B cell (primary cell): Measurements from ENCODE around the gene PARG. TPM values are rescaled to one million over a fixed set of nuclear protein-coding genes. Genes with fewer than 3 reads are reported as not detected.
"Not testable (repeated sequence)": the region's sequence is repeated elsewhere in the genome, so short reads cannot be mapped to it uniquely, and the experiment has no call there.

Experiments
- ATAC-seq: fragments of 200-7000 bp; cut with Tn5 transposase; one replicate; pipeline ENCODE4 v1.10.0; 2021; ENCODE audit warnings: low read depth, mild to moderate bottlenecking, moderate number of reproducible peaks, moderate library complexity
- CTCF ChIA-PET: fragments of 350-600 bp; sonication (Branson Sonifier 250); formaldehyde crosslinking; loops from one replicate; lab custom pipeline; 2021; ENCODE audit warnings: antibody characterized with exemption, inconsistent platforms; lab: Charles Lee
- POLR2A ChIA-PET: fragments of 350-600 bp; sonication (Branson Sonifier 250); formaldehyde crosslinking; loops from one replicate; lab custom pipeline; 2021; ENCODE audit warnings: antibody characterized with exemption; lab: Charles Lee
- DNase-seq: peaks from one replicate; pipeline ENCODE4 v3.0.0; 2013
- H2AFZ ChIP-seq: 2 replicates; pipeline ENCODE4 v1.6.1; 2012; ENCODE audit warnings: mild to moderate bottlenecking, low read depth, low read length; ENCODE audit not compliant: insufficient read depth, poor library complexity, severe bottlenecking
- H3K27ac ChIP-seq, 2 donors: 1 replicate in 1 of 2; 2 replicates in 1 of 2; pipeline ENCODE4 v1.5.1; 2012 to 2013; ENCODE audit warnings: low read length in 2 of 2, mild to moderate bottlenecking in 2 of 2, moderate library complexity in 1 of 2
- H3K27me3 ChIP-seq, 4 experiments: fragments of 200-600 bp in 1 of 4; sonication (generic) in 1 of 4; replicated peaks in 1 of 4; 1 replicate in 2 of 4; 2 replicates in 2 of 4; pipeline versions ENCODE4 v1.6.1 to v1.7.0; 2013 to 2016; ENCODE audit warnings: low read length in 3 of 4, mild to moderate bottlenecking in 2 of 4, mixed read lengths in 1 of 4, moderate library complexity in 1 of 4; ENCODE audit not compliant: insufficient read depth in 4 of 4, control insufficient read depth in 3 of 4; ENCODE audit errors: control extremely low read depth in 1 of 4
- H3K36me3 ChIP-seq, 2 experiments: replicated peaks in 1 of 2; 1 replicate in 1 of 2; 2 replicates in 1 of 2; pipeline versions ENCODE4 v1.6.1 to v1.7.1; 2013; ENCODE audit warnings: low read length in 1 of 2; ENCODE audit not compliant: insufficient read depth in 2 of 2, control insufficient read depth in 1 of 2; ENCODE audit errors: control extremely low read depth in 1 of 2, extremely low read depth in 1 of 2
- H3K4me1 ChIP-seq, 2 donors: fragments of 200-600 bp in 1 of 2; sonication (generic) in 1 of 2; 1 replicate in 1 of 2; 2 replicates in 1 of 2; pipeline versions ENCODE4 v1.5.1 to v1.6.1; 2013 to 2017; ENCODE audit warnings: low read length in 2 of 2; ENCODE audit not compliant: control insufficient read depth in 2 of 2, insufficient read depth in 2 of 2
- H3K4me2 ChIP-seq: replicated peaks from 2 replicates; pipeline ENCODE3; 2012; ENCODE audit warnings: mild to moderate bottlenecking, low read depth, low read length; ENCODE audit not compliant: poor library complexity, severe bottlenecking
- H3K4me3 ChIP-seq, 5 experiments: fragments of 200-600 bp in 1 of 5; sonication (generic) in 1 of 5; 1 replicate in 3 of 5; 2 replicates in 2 of 5; pipeline versions ENCODE4 v1.5.1 to v1.7.0; 2011 to 2016; ENCODE audit warnings: low read length in 4 of 5, mild to moderate bottlenecking in 4 of 5, low read depth in 2 of 5, control low read depth in 1 of 5, moderate library complexity in 1 of 5; ENCODE audit not compliant: insufficient read depth in 1 of 5; ENCODE audit errors: control extremely low read depth in 1 of 5, extremely low read depth in 1 of 5
- H3K79me2 ChIP-seq: fragments of 200-600 bp; sonication (generic); one replicate; pipeline ENCODE4 v1.6.0; 2016; ENCODE audit warnings: low read length; ENCODE audit not compliant: control insufficient read depth, insufficient read depth
- H3K9ac ChIP-seq: fragments of 200-600 bp; sonication (generic); 2 replicates; pipeline ENCODE4 v1.6.1; 2017; ENCODE audit warnings: mild to moderate bottlenecking, low read length, moderate library complexity
- H3K9me3 ChIP-seq, 3 donors: one replicate each; pipeline versions ENCODE4 v1.6.1 to v1.7.1; 2013; ENCODE audit warnings: low read length in 2 of 3; ENCODE audit not compliant: control insufficient read depth in 2 of 3, insufficient read depth in 1 of 3; ENCODE audit errors: control extremely low read depth in 1 of 3
- H4K20me1 ChIP-seq: 2 replicates; pipeline ENCODE4 v1.6.0; 2012; ENCODE audit warnings: mild to moderate bottlenecking, low read length; ENCODE audit not compliant: insufficient read depth, control insufficient read depth, poor library complexity, severe bottlenecking
- H3K27ac Mint-ChIP-seq: one replicate; pipeline ENCODE4 v1.8.0; 2021; ENCODE audit warnings: mixed read lengths
- H3K27me3 Mint-ChIP-seq: one replicate; pipeline ENCODE4 v1.8.0; 2021; ENCODE audit warnings: mixed read lengths
- H3K4me1 Mint-ChIP-seq: one replicate; pipeline ENCODE4 v1.8.0; 2021; ENCODE audit warnings: mixed read lengths
- H3K4me3 Mint-ChIP-seq: one replicate; pipeline ENCODE4 v1.8.0; 2021; ENCODE audit warnings: mixed read lengths
- H3K9me3 Mint-ChIP-seq: one replicate; pipeline ENCODE4 v1.8.0; 2022; ENCODE audit warnings: mixed read lengths; ENCODE audit not compliant: insufficient read depth
- WGBS: methylation state at CpG from one replicate; pipeline ENCODE4 v1.1.5; 2013; ENCODE audit warnings: missing lambda C conversion rate; ENCODE audit not compliant: insufficient coverage; 5-methylcytosine and 5-hydroxymethylcytosine counted together
- intact Hi-C: fragments of 100-400 bp; cut with micrococcal nuclease; formaldehyde crosslinking; loops from one replicate; pipeline ENCODE4 v1.10.0; 2022
- polyA plus RNA-seq: library from polyadenylated mRNA; depleted of rRNA; stranded (reverse); fragments of >200 nt; gene quantifications from 2 replicates; pipeline ENCODE4 v1.2.3, GENCODE V29; 2012
- total RNA-seq, 2 donors: library from RNA; stranded (reverse); fragments of 120-200 nt in 1 of 2; gene quantifications; 1 replicate in 1 of 2; 2 replicates in 1 of 2; pipeline versions ENCODE4 v1.2.3 to v1.2.4, GENCODE V29; 2013 to 2022

PARG gene
- total and polyA plus RNA-seq, 2 donors (not counting 1 experiment from before 2014, with no cell fraction given), result 8.5 to 47.9 TPM

DNA sequence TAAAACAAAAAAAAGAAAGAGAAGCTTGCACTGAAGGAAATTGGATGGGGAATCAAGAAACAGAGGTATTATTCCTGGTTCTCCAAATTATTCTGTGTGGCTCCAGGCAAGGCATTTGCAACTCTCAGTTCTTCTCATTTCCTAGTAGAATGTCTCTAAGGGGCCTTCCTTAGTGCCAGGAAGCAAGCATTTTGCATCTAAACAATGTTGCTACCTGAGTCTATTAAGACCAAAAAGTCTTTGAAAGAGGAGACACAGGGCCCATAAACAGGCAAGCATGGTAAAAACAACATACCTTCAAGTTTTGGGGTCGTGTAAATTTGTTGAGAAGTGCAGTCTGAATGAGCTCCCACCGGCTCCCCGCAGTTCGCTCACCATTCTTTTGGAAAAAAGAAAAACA is 19.8 kb downstream of the PARG start:
- not testable (repeated sequence) for ATAC-seq, H3K79me2 ChIP-seq, H3K4me3 ChIP-seq

DNA sequence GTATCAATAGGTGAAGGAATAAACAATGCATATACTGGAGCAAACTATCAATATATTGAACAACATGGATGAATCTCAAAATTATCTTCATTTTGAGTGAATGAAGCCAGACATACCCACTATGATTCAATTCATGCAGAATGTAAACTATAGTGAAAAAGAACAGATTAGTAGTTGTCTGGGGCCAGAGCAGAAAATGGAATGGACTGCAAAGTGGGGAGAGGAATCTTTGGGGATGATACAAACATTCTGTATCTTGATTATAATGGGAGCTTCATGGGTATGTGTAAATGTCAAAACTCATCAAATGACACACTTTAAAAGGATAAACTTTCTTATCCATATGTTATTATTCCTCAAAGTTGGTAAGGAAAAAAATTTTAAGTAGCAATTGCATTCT is 23.9 kb downstream of the PARG start:
- H3K9me3 Mint-ChIP-seq, H4K20me1 ChIP-seq, H3K36me3 ChIP-seq, DNase-seq, H3K27me3 ChIP-seq, ATAC-seq, H3K9ac ChIP-seq, H3K27ac Mint-ChIP-seq, H3K27me3 Mint-ChIP-seq, H3K4me2 ChIP-seq, H2AFZ ChIP-seq, H3K4me1 ChIP-seq, H3K79me2 ChIP-seq, intact Hi-C loops, CTCF ChIA-PET, POLR2A ChIA-PET, H3K4me3 Mint-ChIP-seq, H3K4me1 Mint-ChIP-seq, H3K4me3 ChIP-seq, H3K9me3 ChIP-seq, H3K27ac ChIP-seq: not testable (repeated sequence)

More for the DNA sequence above, 19.8 kb downstream of the PARG start:
- H3K9me3 ChIP-seq, H3K4me1 ChIP-seq, H3K36me3 ChIP-seq, H3K9ac ChIP-seq, H2AFZ ChIP-seq, H3K4me1 Mint-ChIP-seq, H3K27me3 Mint-ChIP-seq, H3K9me3 Mint-ChIP-seq, H3K4me2 ChIP-seq, DNase-seq, H3K4me3 Mint-ChIP-seq, H3K27ac ChIP-seq, CTCF ChIA-PET, H4K20me1 ChIP-seq, H3K27ac Mint-ChIP-seq, H3K27me3 ChIP-seq, POLR2A ChIA-PET, intact Hi-C loops: not testable (repeated sequence)
- WGBS, result no CpG with 5 or more reads among the region's 4 CpGs

DNA sequence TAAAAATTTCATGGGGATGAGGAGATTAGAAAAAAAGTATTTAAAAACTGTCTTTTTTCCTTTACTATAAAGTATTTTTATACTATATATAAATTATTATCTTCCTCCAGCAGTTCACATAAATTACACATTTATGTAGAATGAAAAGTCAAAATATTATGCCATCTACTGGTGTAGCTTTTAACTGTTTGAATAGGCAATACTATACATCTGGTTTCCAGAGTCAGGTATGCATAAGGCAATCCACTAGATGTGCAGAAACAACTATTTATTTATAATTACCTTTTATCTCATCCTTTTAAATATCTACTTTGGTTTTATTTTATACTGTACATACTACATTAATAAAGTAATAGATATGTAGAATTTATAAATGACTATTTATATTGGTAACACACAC is 25.4 kb downstream of the PARG start:
- H3K9ac ChIP-seq, H3K4me2 ChIP-seq, H3K27ac ChIP-seq, POLR2A ChIA-PET, H3K27ac Mint-ChIP-seq, H3K36me3 ChIP-seq, ATAC-seq, H4K20me1 ChIP-seq, H3K79me2 ChIP-seq, H3K9me3 Mint-ChIP-seq, intact Hi-C loops, H3K9me3 ChIP-seq, H3K4me1 ChIP-seq, H2AFZ ChIP-seq, H3K4me1 Mint-ChIP-seq, DNase-seq, CTCF ChIA-PET, H3K27me3 Mint-ChIP-seq, H3K4me3 Mint-ChIP-seq, H3K4me3 ChIP-seq, H3K27me3 ChIP-seq: not testable (repeated sequence)

DNA sequence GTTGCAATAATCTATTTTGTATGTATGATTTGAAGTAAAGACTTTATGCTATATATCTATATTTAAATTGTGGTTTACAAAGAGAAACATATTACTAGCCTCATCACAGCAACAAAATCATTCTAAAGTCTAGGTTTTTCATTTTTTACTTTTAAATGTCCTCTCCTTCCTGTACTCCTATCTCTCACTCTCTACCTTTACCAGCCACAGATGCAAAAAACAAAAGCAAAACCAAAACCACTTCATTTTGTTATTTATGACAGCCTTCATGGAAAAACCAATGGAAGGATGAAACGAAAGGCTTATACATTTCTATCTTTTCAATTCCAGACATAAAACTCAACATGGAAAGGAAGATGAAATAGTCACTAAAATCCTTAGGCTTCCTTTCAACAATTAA is 31.5 kb downstream of the PARG start:
- POLR2A ChIA-PET, result not testable (repeated sequence)

More for the DNA sequence above, 31.5 kb downstream of the PARG start:
- H3K4me2 ChIP-seq, H3K79me2 ChIP-seq, DNase-seq, H3K27ac ChIP-seq, H3K27me3 Mint-ChIP-seq, CTCF ChIA-PET, H3K27ac Mint-ChIP-seq, H3K36me3 ChIP-seq, H3K27me3 ChIP-seq, H4K20me1 ChIP-seq, H3K4me3 Mint-ChIP-seq, H3K4me3 ChIP-seq, H3K9me3 ChIP-seq, intact Hi-C loops, H2AFZ ChIP-seq, H3K9ac ChIP-seq, H3K9me3 Mint-ChIP-seq, H3K4me1 ChIP-seq, ATAC-seq, H3K4me1 Mint-ChIP-seq: not testable (repeated sequence)
- no CpG with 5 or more reads among the region's 1 CpG for WGBS
